ENCODE measurements around the gene SFXN3. TPM values are rescaled to one million over a fixed set of nuclear protein-coding genes. Genes with fewer than 3 reads are reported as not detected.

SFXN3 gene
- total RNA-seq, 1 donor from 2014 or later = 72.4 TPM

- peaks cover 49 to 62% of the 10 kb centered on the region in 2 donors for H3K36me3 ChIP-seq
- TF ChIP-seq CTCF (IDR thresholded peaks at IDR 0.05) = no peak
- no peaks in the 10 kb centered on the region for H3K9me3 ChIP-seq
- no peak for DNase-seq (ENCODE audit: low spot score in 2 of 2)
- no peak overlapping the region for H3K4me3 ChIP-seq
- peaks cover 13 to 22% of the 10 kb centered on the region in 2 donors for H3K4me1 ChIP-seq
- no peaks in the 10 kb centered on the region for H3K27me3 ChIP-seq
- intact Hi-C loops (cut with DNase I) = loop anchor here (10.0 kb wide), 1 partner anchor 121 kb away; the partner anchor contains the start of gene SLF2
- no peak overlapping the region for H3K27ac ChIP-seq
Measured at GRCh38 chr10:101035916-101036702, 5.1 kb downstream of the SFXN3 start.

DNA sequence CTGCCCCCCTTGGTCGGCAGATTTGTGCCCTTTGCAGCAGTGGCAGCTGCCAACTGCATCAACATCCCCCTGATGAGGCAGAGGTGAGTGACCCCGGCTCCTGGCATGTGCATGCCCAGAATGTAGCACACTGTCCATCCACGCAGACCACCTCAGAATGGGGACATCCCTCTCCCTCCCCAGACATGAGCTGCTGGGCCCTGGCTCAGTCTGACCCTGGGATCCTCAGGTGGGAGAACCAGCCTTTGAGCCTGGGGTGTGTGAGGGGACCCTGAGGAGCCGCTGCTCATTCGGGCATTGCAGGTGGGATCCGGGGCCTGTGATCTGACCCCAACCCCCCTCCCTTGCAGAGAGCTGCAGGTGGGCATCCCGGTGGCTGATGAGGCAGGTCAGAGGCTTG is 5.7 kb downstream of the SFXN3 start:
- H3K27ac ChIP-seq = no peak overlapping the region
- H3K9me3 ChIP-seq = no peaks in the 10 kb centered on the region
- no peaks in the 10 kb centered on the region for H3K27me3 ChIP-seq
- peaks cover 13 to 26% of the 10 kb centered on the region in 2 donors for H3K4me1 ChIP-seq
- intact Hi-C loops (cut with DNase I) = loop anchor here (10.0 kb wide), 1 partner anchor 122 kb away; the partner anchor contains the start of gene SLF2
- TF ChIP-seq CTCF (IDR thresholded peaks at IDR 0.05) = no peak
- H3K36me3 ChIP-seq = peaks cover 49 to 62% of the 10 kb centered on the region in 2 donors
- DNase-seq (ENCODE audit: low spot score in 2 of 2) = no peak
- no peak overlapping the region for H3K4me3 ChIP-seq

DNA sequence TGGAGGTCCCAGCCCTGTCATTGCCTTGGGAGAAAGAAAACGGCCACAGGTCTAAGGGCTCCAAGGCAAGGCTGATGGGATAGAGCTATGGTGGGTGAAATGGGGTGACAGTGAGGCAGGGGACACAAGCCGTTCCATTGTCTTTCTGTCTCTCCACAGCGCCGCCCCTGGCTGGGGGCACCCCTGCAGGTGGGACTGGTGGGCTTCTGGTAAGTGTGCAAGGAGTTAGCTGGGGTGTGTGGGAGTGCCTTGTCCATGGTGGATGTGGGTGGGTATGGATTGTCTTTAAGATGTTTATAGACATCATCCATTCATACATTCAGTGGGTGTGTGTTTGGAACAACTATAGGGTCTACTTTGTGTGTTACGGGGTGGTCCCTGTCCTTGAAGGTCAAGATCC is 7.5 kb downstream of the SFXN3 start:
- no peak for DNase-seq (ENCODE audit: low spot score in 2 of 2)
- no peaks in the 10 kb centered on the region for H3K27me3 ChIP-seq
- peaks cover 6 to 31% of the 10 kb centered on the region in 2 donors for H3K4me1 ChIP-seq
- H3K9me3 ChIP-seq = no peaks in the 10 kb centered on the region
- H3K27ac ChIP-seq = no peak overlapping the region
- peaks cover 49 to 62% of the 10 kb centered on the region in 2 donors for H3K36me3 ChIP-seq
- TF ChIP-seq CTCF (IDR thresholded peaks at IDR 0.05) = no peak
- no peak overlapping the region for H3K4me3 ChIP-seq
- intact Hi-C loops (cut with DNase I) = loop anchor here (10.0 kb wide), 1 partner anchor 124 kb away; the partner anchor contains the start of gene SLF2

DNA sequence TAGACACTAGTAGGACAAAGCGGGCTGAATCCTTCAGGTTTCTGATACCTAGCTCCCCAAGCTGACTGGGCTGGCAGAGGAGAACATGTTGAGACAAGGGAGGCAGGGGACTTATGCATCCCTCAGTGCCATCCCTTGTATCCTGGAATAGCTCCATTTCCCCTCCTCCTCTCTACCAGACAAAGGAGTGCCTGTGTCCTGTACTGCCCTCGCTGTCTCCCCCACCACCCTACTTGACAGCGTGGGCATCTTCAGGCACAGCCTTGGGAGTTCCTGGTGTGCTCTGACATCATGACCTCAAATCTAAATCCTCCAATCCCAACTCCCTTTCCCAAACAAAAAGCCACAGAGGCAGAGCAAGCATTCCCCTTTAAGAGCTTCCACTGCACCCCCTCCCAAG is 9.0 kb downstream of the SFXN3 start:
- Histone ChIP-seq H3K4me3 (no peak overlapping the region), H3K9me3 (no peaks in the 10 kb centered on the region), H3K27ac (no peak overlapping the region), H3K36me3 (peaks cover 42 to 53% of the 10 kb centered on the region in 2 donors), H3K4me1 (peaks cover 0 to 19% of the 10 kb centered on the region in 2 donors), H3K27me3 (no peaks in the 10 kb centered on the region)
- intact Hi-C loops (cut with DNase I) = no loop called here
- no peak for DNase-seq (ENCODE audit: low spot score in 2 of 2)
- no peak for TF ChIP-seq CTCF (IDR thresholded peaks at IDR 0.05)

GRCh38 chr10:101040851-101041250 is 9.8 kb downstream of the SFXN3 start:
- peak overlapping the region in 1 of 2 donors; percentile 3 for H3K27ac ChIP-seq
- no peak for TF ChIP-seq CTCF (IDR thresholded peaks at IDR 0.05)
- peaks cover 34 to 45% of the 10 kb centered on the region in 2 donors for H3K36me3 ChIP-seq
- H3K9me3 ChIP-seq = no peaks in the 10 kb centered on the region
- no peaks in the 10 kb centered on the region for H3K27me3 ChIP-seq
- intact Hi-C loops (cut with DNase I) = no loop called here
- peaks cover 0 to 18% of the 10 kb centered on the region in 2 donors for H3K4me1 ChIP-seq
- DNase-seq (ENCODE audit: low spot score in 2 of 2) = no peak
- no peak overlapping the region for H3K4me3 ChIP-seq
